DMS79 (cell line): Measurements from ENCODE around the gene NPTX2.

Experiments
- DNase-seq: peaks from one replicate; lab custom pipeline; 2025; lab: John Stamatoyannopoulos, UW

The NPTX2 gene

DNA sequence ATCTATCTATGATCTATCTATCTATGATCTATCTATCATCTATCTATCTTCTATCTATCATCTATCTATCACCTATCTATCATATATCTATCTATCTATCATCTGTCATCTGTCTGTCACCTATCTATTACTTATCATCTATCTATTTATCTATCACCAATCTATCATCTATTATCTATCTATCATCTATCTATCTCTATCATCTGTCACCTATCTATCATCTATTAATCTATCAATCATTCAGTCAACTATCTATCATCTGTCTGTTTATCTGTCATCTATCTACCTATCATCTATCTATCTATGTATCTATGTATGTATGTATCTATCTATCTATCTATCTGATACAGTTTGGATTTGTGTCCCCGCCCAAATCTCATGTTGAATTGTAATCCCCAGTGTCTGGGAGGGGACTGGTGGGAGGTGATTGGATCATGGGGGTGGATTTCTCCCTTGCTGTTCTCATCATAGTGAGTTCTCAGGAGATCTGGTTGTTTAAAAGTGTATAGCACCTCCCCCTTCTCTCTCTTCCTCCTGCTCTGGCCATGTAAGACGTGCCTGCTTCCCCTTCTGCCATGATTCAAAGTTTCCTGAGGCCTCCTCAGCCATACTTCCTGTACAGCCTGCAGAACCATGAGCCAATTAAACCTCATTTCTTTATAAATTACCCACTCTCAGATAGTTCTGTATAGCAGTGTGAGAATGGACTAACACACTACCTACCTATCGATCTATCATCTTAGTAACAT, 37.6 kb downstream of the NPTX2 start:
- no peak for DNase-seq

DNA sequence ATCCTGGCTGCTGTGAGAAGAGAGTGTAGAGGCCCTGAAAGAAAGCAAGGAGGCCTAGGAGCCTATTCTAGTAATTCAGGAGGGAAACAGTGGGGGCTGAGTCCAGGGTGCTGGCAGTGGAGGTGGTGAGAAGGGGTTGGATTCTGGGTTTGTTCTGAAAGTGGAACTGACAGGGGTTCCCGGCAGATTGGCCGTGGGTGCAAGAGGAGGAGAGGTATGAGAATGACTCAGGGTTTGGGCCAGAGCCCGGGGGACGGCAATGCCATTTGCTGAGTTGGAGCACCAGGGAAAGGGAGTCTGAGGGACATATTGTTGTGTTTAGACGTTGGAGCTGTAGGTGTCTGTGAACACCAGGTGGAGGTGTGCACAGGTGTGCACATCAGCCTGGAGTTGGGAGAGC, 38.5 kb downstream of the NPTX2 start:
- no peak for DNase-seq

DNA sequence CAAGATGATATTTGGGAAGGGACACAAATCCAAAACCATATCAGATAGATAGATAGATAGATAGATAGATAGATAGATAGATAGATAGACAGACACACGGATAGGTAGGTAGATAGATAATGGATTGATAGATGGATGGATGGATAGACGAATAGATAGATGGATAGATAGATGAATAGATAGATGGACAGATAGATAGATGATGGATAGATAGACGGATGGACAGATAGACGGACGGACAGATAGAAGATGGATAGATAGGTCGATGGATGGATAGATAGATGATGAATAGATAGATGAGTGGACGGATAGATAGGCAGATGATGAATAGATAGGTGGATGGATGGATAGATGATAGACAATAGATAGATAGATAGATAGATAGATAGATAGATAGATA, 39.8 kb downstream of the NPTX2 start:
- no peak for DNase-seq

DNA sequence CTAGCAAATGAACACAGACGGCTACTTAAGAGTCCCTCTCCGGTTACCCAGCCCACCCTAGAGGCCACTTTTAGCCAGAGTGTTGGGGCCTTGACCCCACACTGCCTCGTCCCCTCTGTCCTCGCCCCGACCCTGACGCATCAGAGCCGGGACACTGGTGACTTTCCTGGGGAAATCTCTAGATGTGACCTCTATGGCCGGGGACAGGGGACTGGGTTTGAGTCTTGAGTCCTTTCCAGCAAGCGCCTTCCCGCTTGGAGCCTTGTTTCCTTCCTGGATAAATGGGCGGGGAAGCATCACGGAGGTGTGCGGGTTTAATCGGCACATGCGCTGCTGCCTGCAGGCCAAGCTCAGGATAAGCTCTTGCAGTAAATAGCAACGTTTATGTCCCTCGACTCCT, 40.7 kb downstream of the NPTX2 start:
- no peak for DNase-seq

DNA sequence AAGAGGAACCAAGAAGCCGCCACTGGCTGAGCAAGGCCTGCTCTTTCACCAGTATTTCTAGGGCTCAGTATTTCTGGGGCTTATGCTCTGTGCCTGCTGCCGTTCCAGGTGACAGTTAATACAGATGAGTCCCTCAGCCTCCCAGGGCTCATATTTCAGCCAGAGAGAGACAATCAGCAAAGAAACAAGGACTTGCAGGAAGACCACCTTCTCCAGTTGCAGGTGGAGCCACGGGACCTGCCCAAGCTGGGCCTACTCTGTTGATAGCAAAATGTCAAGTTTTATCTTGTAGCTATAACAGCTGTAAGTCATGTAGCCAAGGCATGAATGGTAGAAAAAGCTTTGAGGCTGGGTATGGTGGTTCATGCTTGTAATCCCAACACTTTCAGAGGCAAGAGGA, 42.7 kb downstream of the NPTX2 start:
- no peak for DNase-seq

DNA sequence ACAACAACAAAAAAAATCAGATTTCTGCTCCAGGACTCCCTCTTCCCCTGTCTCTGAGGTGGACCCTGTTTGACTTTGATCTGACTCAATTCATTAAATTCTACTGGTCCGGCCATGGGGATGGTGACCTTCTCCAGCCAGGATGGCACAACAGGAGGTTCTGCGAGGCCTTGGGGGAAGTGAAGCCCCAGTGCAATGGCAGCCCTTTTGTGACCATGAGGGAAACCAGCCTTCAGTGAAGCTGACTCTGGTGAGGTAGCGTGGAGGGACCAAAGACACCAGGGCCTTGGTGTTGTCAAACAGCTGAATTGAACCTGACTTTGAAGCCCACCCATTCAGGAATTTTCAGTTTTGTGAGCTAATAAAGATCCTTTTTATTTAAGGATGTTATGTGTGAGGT, 44.5 kb downstream of the NPTX2 start:
- DNase-seq: no peak

DNA sequence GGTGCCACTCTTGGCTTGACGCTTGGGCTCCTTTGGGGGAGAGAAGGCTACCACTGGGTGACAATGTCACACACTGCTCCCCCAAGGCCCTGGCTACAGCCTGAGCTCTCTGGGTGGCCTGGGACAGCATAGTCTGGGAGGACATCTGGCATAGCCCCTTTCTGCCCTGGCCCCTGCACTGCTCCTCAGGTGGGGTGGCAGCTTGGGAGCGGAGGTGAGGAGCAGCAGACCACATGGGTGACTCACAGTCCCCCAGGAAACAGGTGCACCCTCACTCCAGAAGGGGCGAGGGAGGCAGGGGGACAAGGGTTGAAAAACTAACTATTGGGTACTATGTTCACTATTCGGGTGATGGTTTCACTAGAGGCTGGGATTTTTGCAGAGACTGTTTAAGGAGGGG, 45.2 kb downstream of the NPTX2 start:
- DNase-seq: no peak

DNA sequence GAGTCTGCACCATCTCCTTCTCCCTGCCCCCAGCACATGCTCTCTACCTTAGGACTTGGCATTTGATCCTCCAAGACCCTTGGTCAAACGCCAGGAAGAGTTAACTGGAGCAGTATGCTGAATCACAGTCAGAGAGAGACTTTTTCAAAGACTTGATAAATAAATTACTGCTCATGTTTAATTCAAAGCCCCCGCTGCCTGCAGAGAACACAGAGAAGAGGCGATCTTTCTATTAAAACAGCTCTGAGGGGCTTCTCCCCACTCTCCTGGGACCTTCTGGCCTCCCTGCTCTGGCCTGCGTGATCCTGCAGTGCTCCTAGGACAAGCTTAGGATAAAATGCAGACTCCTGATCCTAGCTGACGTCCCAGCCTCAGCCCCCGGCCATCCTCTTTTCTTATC, 47.8 kb downstream of the NPTX2 start:
- no peak for DNase-seq

DNA sequence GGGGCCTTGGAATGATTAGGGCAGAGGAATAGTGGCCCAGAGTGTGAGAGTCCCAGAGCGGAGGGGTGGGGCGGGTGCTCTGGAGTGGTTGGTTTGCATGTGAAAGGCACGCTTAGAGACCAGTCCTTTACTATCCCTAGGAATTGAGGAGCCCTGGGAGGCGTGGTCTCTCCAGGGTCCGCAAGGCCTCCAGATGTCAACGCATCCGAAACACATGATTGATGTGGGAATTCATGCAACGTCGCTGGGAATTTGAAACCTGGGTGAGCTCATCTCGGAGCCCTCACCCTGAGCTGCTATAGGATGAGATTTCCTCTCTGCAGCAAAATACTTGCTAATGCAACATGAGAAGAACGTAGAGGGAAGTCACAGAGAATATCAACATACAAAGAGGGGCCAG, 51.2 kb downstream of the NPTX2 start:
- no peak for DNase-seq

DNA sequence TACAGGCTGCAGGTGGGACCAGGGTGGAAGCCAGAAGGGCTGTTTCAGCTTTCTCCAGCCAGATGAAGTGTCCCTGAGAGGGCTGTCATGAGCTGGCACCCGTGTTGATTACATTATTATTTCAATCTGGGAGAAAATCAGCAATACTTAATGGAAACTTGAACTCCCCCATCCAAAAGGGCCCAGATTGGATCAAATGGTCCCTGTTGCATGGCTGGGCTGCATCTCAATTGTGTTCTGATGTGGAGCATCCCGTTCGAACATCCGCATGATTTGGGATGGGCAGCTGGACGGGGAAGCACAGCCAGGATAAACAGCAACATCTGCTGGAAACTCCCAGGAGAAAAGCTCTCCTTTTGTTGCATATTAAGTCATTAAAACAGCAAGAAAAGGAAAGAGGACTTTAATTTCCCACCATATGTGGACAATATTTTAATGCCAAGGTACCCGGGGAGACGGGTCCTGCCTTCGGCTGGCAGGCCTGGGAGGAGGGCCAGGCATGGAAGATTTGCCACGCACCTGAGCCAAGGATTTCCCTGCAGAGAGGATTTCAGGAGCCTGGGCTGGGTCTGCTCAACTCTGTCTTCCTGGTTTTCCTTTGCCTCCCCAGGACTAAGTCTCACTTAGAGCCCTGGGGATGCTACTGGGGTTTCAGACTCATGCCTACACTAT, 52.4 kb downstream of the NPTX2 start:
- no peak for DNase-seq

DNA sequence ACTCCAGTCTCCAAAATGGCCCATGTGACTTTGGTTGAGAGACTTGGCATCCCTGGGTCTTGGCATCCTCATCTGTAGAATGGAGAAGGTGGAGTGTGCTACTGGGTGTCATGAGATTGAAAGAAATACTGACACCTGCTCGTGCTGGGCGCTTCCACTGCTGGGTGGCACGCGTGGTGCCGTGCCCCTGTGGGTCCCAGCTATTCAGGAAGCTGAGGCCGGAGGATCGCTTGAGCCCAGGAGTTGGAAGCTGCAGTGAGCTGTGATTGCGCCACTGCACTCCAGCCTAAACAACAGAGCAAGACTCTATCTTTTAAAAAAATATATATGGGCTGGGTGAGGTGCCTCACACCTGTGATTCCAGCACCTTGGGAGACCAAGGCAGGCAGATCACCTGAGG, 53.1 kb downstream of the NPTX2 start:
- no peak for DNase-seq

DNA sequence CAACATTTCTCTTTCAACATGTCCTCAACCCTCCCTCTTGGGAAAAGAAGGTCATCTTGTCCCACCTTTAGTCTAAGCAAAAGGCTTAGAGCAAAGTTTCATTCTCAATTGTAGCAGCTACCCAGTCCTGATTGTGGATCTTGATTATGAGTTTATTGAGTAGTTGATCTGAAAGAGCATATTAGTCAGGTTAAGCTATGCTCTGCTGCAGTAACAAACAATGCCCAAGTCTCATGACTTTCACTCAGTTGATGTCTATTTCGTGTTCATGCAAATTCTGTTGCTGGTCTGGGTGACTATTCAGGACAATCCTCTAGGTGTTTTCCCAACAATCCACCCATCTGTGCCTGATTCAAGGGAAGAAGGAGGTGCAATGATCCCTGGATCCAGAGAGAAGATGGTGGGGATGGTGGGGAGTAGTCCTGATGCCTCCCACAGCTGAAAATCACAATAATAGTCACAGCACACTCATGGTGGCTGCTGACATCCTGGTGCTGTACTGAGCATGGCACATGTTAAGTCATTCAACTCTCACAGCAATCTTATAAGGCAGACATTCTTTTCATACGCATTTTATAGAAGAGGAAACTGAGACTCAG, 54.7 kb downstream of the NPTX2 start:
- DNase-seq: no peak

DNA sequence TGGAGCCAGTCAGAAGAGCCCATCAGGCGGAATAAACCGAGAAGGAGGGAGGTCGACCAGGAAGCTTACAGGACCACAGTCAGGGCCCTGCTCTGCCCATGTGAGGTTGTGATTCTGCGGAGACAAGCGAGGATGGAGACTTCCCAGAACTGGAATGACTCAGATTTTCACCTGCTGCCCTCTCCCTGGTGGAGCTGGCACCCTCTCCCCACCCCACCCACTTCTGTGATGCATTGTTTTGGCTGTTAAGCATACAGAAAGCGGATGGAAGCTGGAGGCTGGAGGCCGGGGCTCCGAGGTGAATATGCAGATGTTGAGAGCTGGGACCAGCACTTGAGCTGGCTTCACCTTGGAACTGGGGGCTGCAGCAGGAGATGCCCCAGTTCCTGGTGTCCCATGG, 57.4 kb downstream of the NPTX2 start:
- no peak for DNase-seq

DNA sequence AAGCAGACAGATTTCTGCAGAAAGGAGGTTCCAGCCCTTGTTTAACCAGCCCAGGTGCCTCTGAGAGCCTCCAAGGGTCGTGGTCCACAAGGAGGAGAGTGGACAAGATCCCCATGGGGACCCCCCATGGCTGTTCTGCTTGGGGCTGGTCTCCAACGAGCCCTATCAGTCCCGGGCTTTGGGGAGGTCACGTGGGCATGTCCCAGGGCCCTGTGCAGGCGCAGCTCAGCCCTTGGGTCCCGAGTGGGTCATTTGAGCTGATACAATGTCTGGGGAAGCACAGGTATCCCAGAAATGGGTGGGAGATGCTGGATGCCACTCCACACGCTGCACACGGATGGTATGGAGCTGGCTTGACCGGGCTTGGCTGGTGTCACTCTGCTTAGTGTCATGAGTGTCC, 57.8 kb downstream of the NPTX2 start:
- DNase-seq: no peak

DNA sequence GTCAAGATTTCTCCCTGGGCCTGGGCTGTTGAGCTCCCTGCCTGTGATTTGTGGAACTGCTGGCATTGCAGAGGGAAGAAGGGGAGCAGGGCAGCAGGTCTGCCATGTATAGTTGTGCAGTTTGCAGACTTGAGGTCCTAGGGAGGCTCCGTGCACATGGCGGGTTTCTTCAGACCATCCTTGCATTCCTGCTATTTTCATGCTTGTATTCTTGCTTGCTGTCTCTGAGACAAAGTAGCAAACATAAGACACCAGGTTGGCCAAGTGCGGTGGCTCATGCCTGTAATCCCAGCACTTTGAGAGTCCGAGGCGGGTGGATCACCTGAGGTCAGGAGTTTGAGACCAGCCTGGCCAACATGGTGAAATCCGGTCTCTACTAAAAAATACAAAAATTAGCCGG, 61.1 kb downstream of the NPTX2 start:
- no peak for DNase-seq
